ENCODE results near the gene PSMB8.

The PSMB8 gene

GRCh38 chr6:32835167-32835893, 8.5 kb downstream of the PSMB8 start:
- Histone ChIP-seq H3K4me1 (ENCODE audit: control insufficient read depth, insufficient read depth, low read length) (peaks cover 7% of the 10 kb centered on the region; the same call in 1 of the 2 replicates), H3K9me3 (ENCODE audit: control insufficient read depth, insufficient read depth, low read length) (no peaks in the 10 kb centered on the region), H3K27me3 (ENCODE audit: control insufficient read depth, insufficient read depth, low read length) (no peaks in the 10 kb centered on the region), H3K27ac (ENCODE audit: low read depth, low read length) (no peak overlapping the region), H3K4me3 (ENCODE audit: low read depth, low read length) (no peak overlapping the region), H3K36me3 (ENCODE audit: control insufficient read depth, insufficient read depth, low read length) (peaks cover 23% of the 10 kb centered on the region; the same call in 1 of the 2 replicates), H3K9ac (ENCODE audit: low read depth, low read length) (no peak overlapping the region)

- no peak overlapping the region for H3K9ac ChIP-seq (ENCODE audit: low read depth, low read length)
- H3K27ac ChIP-seq (ENCODE audit: low read depth, low read length), result no peak overlapping the region
- H3K36me3 ChIP-seq (ENCODE audit: control insufficient read depth, insufficient read depth, low read length), result peaks cover 31% of the 10 kb centered on the region
Measured at GRCh38 chr6:32833664-32834063, 10.2 kb downstream of the PSMB8 start.

GRCh38 chr6:32832535-32832934, 11.3 kb downstream of the PSMB8 start:
- no peak overlapping the region for H3K9ac ChIP-seq (ENCODE audit: low read depth, low read length)
- H3K4me1 ChIP-seq (ENCODE audit: control insufficient read depth, insufficient read depth, low read length), result peaks cover 3% of the 10 kb centered on the region; the same call in 1 of the 2 replicates
- H3K36me3 ChIP-seq (ENCODE audit: control insufficient read depth, insufficient read depth, low read length), result peaks cover 31% of the 10 kb centered on the region
- H3K9me3 ChIP-seq (ENCODE audit: control insufficient read depth, insufficient read depth, low read length), result no peaks in the 10 kb centered on the region
- no peaks in the 10 kb centered on the region for H3K27me3 ChIP-seq (ENCODE audit: control insufficient read depth, insufficient read depth, low read length)
- no peak overlapping the region for H3K27ac ChIP-seq (ENCODE audit: low read depth, low read length)
- no peak overlapping the region for H3K4me3 ChIP-seq (ENCODE audit: low read depth, low read length)

More at GRCh38 chr6:32833664-32834063, 10.2 kb downstream of the PSMB8 start:
- H3K4me3 ChIP-seq (ENCODE audit: low read depth, low read length), result no peak overlapping the region
- peaks cover 7% of the 10 kb centered on the region; the same call in 1 of the 2 replicates for H3K4me1 ChIP-seq (ENCODE audit: control insufficient read depth, insufficient read depth, low read length)
- no peaks in the 10 kb centered on the region for H3K27me3 ChIP-seq (ENCODE audit: control insufficient read depth, insufficient read depth, low read length)
- no peaks in the 10 kb centered on the region for H3K9me3 ChIP-seq (ENCODE audit: control insufficient read depth, insufficient read depth, low read length)

- Histone ChIP-seq H3K9ac (ENCODE audit: low read depth, low read length) (no peak overlapping the region), H3K27me3 (ENCODE audit: control insufficient read depth, insufficient read depth, low read length) (no peaks in the 10 kb centered on the region), H3K36me3 (ENCODE audit: control insufficient read depth, insufficient read depth, low read length) (peaks cover 31% of the 10 kb centered on the region), H3K4me1 (ENCODE audit: control insufficient read depth, insufficient read depth, low read length) (peaks cover 8% of the 10 kb centered on the region; the same call in 1 of the 2 replicates), H3K9me3 (ENCODE audit: control insufficient read depth, insufficient read depth, low read length) (no peaks in the 10 kb centered on the region), H3K27ac (ENCODE audit: low read depth, low read length) (no peak overlapping the region), H3K4me3 (ENCODE audit: low read depth, low read length) (no peak overlapping the region)
Measured at GRCh38 chr6:32830936-32831335, 12.9 kb downstream of the PSMB8 start.

GRCh38 chr6:32830017-32830416, 13.8 kb downstream of the PSMB8 start:
- Histone ChIP-seq H3K27me3 (ENCODE audit: control insufficient read depth, insufficient read depth, low read length) (no peaks in the 10 kb centered on the region), H3K9me3 (ENCODE audit: control insufficient read depth, insufficient read depth, low read length) (no peaks in the 10 kb centered on the region), H3K36me3 (ENCODE audit: control insufficient read depth, insufficient read depth, low read length) (peaks cover 29% of the 10 kb centered on the region), H3K27ac (ENCODE audit: low read depth, low read length) (no peak overlapping the region), H3K4me1 (ENCODE audit: control insufficient read depth, insufficient read depth, low read length) (peaks cover 9% of the 10 kb centered on the region; the same call in 1 of the 2 replicates), H3K4me3 (ENCODE audit: low read depth, low read length) (no peak overlapping the region), H3K9ac (ENCODE audit: low read depth, low read length) (no peak overlapping the region)

GRCh38 chr6:32829495-32829894, 14.4 kb downstream of the PSMB8 start:
- H3K36me3 ChIP-seq (ENCODE audit: control insufficient read depth, insufficient read depth, low read length), result peaks cover 23% of the 10 kb centered on the region

GRCh38 chr6:32827025-32827424, 16.8 kb downstream of the PSMB8 start:
- Histone ChIP-seq H3K36me3 (ENCODE audit: control insufficient read depth, insufficient read depth, low read length) (peaks cover 16% of the 10 kb centered on the region), H3K27me3 (ENCODE audit: control insufficient read depth, insufficient read depth, low read length) (no peaks in the 10 kb centered on the region), H3K9ac (ENCODE audit: low read depth, low read length) (no peak overlapping the region), H3K4me1 (ENCODE audit: control insufficient read depth, insufficient read depth, low read length) (peaks cover 9% of the 10 kb centered on the region; the same call in 1 of the 2 replicates), H3K27ac (ENCODE audit: low read depth, low read length) (no peak overlapping the region), H3K9me3 (ENCODE audit: control insufficient read depth, insufficient read depth, low read length) (no peaks in the 10 kb centered on the region), H3K4me3 (ENCODE audit: low read depth, low read length) (no peak overlapping the region)

More at GRCh38 chr6:32829495-32829894, 14.4 kb downstream of the PSMB8 start:
- no peaks in the 10 kb centered on the region for H3K27me3 ChIP-seq (ENCODE audit: control insufficient read depth, insufficient read depth, low read length)
- H3K9me3 ChIP-seq (ENCODE audit: control insufficient read depth, insufficient read depth, low read length), result no peaks in the 10 kb centered on the region
- no peak overlapping the region for H3K9ac ChIP-seq (ENCODE audit: low read depth, low read length)
- peaks cover 9% of the 10 kb centered on the region; the same call in 1 of the 2 replicates for H3K4me1 ChIP-seq (ENCODE audit: control insufficient read depth, insufficient read depth, low read length)
- no peak overlapping the region for H3K27ac ChIP-seq (ENCODE audit: low read depth, low read length)
- no peak overlapping the region for H3K4me3 ChIP-seq (ENCODE audit: low read depth, low read length)

- no peaks in the 10 kb centered on the region for H3K9me3 ChIP-seq (ENCODE audit: control insufficient read depth, insufficient read depth, low read length)
- no peak overlapping the region for H3K4me3 ChIP-seq (ENCODE audit: low read depth, low read length)
- peaks cover 9% of the 10 kb centered on the region; the same call in 1 of the 2 replicates for H3K4me1 ChIP-seq (ENCODE audit: control insufficient read depth, insufficient read depth, low read length)
- H3K9ac ChIP-seq (ENCODE audit: low read depth, low read length), result no peak overlapping the region
- no peaks in the 10 kb centered on the region for H3K27me3 ChIP-seq (ENCODE audit: control insufficient read depth, insufficient read depth, low read length)
- no peak overlapping the region for H3K27ac ChIP-seq (ENCODE audit: low read depth, low read length)
- H3K36me3 ChIP-seq (ENCODE audit: control insufficient read depth, insufficient read depth, low read length), result peaks cover 12% of the 10 kb centered on the region
Measured at GRCh38 chr6:32825966-32826365, 17.9 kb downstream of the PSMB8 start.

- H3K36me3 ChIP-seq (ENCODE audit: control insufficient read depth, insufficient read depth, low read length), result no peaks in the 10 kb centered on the region
- no peaks in the 10 kb centered on the region for H3K9me3 ChIP-seq (ENCODE audit: control insufficient read depth, insufficient read depth, low read length)
- H3K27ac ChIP-seq (ENCODE audit: low read depth, low read length), result no peak overlapping the region
- H3K4me1 ChIP-seq (ENCODE audit: control insufficient read depth, insufficient read depth, low read length), result no peaks in the 10 kb centered on the region
- H3K4me3 ChIP-seq (ENCODE audit: low read depth, low read length), result no peak overlapping the region
- no peaks in the 10 kb centered on the region for H3K27me3 ChIP-seq (ENCODE audit: control insufficient read depth, insufficient read depth, low read length)
- no peak overlapping the region for H3K9ac ChIP-seq (ENCODE audit: low read depth, low read length)
Measured at GRCh38 chr6:32819729-32820128, 24.1 kb downstream of the PSMB8 start.

GRCh38 chr6:32818867-32819266, 25.0 kb downstream of the PSMB8 start:
- H3K27me3 ChIP-seq (ENCODE audit: control insufficient read depth, insufficient read depth, low read length), result no peaks in the 10 kb centered on the region
- no peak overlapping the region for H3K4me3 ChIP-seq (ENCODE audit: low read depth, low read length)
- no peaks in the 10 kb centered on the region for H3K4me1 ChIP-seq (ENCODE audit: control insufficient read depth, insufficient read depth, low read length)
- no peak overlapping the region for H3K9ac ChIP-seq (ENCODE audit: low read depth, low read length)
- H3K27ac ChIP-seq (ENCODE audit: low read depth, low read length), result no peak overlapping the region
- H3K36me3 ChIP-seq (ENCODE audit: control insufficient read depth, insufficient read depth, low read length), result no peaks in the 10 kb centered on the region
- H3K9me3 ChIP-seq (ENCODE audit: control insufficient read depth, insufficient read depth, low read length), result no peaks in the 10 kb centered on the region

- Histone ChIP-seq H3K9me3 (ENCODE audit: control insufficient read depth, insufficient read depth, low read length) (no peaks in the 10 kb centered on the region), H3K4me1 (ENCODE audit: control insufficient read depth, insufficient read depth, low read length) (no peaks in the 10 kb centered on the region), H3K27me3 (ENCODE audit: control insufficient read depth, insufficient read depth, low read length) (no peaks in the 10 kb centered on the region), H3K4me3 (ENCODE audit: low read depth, low read length) (no peak within 1 kb of the TSS), H3K36me3 (ENCODE audit: control insufficient read depth, insufficient read depth, low read length) (no peaks in the 10 kb centered on the region), H3K27ac (ENCODE audit: low read depth, low read length) (no peak within 1 kb of the TSS), H3K9ac (ENCODE audit: low read depth, low read length) (no peak within 1 kb of the TSS)
Measured at GRCh38 chr6:32816746-32817204, 27.1 kb downstream of the PSMB8 start, which contains the start of gene HLA-DOB. Gene HLA-DOB (minus strand): TSS chr6:32817002. CDS start chr6:32816951, 51 bp downstream.

All from HUES48 (cell line).